GM21825 (cell line): Measurements from ENCODE around the gene KRTCAP2.
"Not testable (repeated sequence)": the region's sequence is repeated elsewhere in the genome, so short reads cannot be mapped to it uniquely, and the experiment has no call there.

Experiments used
- ATAC-seq: cut with Tn5 transposase; IDR thresholded peaks from one replicate; pipeline ENCODE4 v1.9.1; 2021; ENCODE audit warnings: mild to moderate bottlenecking, moderate library complexity; ENCODE audit not compliant: unreplicated experiment

Gene KRTCAP2

GRCh38 chr1:155172732-155173477 lies at the start of gene KRTCAP2:
KRTCAP2 (minus strand) TSS chr1:155173304; CDS start chr1:155173224, 80 bp downstream.
- ATAC-seq = peak; percentile 56

- ATAC-seq = not testable (repeated sequence)
Measured at GRCh38 chr1:155220211-155220965, 47.3 kb upstream of the KRTCAP2 start.

DNA sequence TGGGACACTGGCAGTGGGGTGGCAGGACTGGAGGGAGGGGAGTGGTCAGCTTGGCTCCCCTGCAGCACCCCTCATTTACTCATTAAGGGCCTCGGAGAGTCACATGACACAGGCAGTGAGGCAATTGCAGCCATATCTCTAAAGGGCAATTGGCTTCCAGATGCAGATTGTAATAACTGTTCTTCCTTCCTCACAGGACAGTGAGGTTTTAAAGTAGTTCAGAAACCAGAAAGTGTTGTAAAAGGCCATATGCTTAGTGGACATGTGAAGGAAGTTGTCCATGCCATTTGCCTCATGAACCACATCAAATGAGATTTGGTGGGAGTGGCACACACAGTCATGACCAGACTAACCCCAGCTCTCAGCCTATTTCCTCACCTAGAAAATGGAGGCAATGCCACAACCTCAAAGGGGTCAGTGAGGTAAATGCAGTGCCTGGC lies 46.5 kb upstream of the KRTCAP2 start:
- ATAC-seq = no peak

- no peak for ATAC-seq
Measured at GRCh38 chr1:155218854-155219591, 45.9 kb upstream of the KRTCAP2 start.

DNA sequence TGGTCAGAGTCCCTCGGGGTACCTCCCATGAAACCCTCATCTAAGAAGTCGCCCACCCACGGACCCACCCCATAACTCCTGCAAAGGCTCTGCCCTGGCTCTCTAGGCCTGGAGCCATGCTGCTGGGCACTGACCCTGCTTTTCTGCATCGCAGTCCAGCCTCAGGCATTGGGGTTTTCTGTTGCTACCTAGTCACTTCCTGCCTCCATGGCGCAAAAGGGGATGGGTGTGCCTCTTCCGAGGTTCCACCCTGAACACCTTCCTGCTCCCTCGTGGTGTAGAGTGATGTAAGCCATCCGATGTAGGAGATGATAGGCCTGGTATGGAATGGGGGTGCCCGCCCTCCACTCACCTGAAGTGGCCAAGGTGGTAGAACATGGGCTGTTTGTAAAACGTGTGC lies 41.6 kb upstream of the KRTCAP2 start:
- ATAC-seq = not testable (repeated sequence)

- not testable (repeated sequence) for ATAC-seq
Measured at GRCh38 chr1:155212051-155212440, 38.9 kb upstream of the KRTCAP2 start.

DNA sequence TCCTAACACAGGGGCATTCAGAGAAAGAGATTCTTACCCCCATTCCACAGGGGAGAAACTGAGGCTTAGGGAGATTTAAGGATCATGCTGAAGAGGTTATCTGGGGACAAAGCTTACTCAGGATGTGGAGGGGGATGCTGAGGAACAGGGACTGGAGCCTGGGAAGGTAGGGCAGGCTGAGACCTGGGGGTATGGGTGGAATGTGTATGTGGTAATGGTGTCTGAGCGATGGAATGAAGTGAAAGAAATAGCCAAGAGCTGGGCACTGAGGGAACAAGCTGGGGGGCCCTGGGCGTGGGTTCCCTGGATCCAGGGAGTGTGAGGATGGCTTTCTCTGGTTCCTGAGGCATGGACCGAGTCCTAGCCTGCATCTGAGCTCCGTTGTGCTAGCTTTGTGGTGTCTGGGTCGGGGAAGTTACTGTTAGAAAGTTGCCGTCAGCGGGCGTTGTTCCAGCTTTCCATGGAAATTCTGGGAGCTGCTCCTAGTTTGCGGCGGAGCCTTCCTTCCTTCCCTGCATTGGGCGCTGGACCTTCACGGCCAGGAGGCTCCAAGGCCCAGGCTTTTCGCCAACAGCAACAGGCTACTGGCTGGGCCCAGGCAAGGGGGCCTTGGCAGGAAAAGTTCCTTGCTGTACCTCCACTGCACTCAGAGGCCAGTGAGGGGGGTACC lies 38.4 kb upstream of the KRTCAP2 start:
- ATAC-seq = not testable (repeated sequence)

DNA sequence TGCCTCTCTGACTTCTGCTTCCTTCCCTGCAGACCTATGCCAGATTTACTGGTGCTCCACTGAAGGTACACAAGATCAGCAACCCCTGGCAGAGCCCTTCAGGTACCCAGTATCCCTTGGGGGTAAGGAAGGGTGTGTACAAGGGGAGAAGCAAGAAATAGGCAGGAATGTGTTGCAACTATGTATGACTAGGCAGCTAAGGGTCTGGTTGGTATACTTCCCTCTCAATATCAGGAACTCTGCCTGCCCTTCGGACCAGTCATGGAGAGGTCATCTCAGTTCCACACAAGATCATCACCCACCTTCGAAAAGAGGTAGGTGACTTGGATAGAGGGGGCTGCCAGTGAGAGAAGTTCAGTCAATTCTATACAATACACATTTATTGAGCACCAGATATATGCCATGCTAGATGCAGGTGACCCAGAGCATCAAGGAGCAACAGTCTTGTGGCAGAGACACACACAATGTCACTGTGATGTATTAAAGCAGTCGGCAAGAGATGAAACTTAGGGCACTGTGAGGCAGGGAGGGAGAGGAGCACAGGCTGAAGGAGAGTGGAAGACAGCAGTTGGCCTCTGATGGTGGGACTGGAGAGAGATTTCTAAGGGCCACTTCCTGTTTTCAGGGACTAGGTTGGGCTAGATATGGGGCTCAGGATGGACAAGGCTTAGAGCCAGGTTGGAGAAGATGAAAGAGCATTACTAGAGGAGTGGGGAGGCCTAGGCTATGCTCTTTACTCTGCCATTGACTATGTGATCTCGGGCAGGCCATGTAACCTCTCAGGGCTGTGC lies 37.4 kb upstream of the KRTCAP2 start:
- no peak for ATAC-seq

DNA sequence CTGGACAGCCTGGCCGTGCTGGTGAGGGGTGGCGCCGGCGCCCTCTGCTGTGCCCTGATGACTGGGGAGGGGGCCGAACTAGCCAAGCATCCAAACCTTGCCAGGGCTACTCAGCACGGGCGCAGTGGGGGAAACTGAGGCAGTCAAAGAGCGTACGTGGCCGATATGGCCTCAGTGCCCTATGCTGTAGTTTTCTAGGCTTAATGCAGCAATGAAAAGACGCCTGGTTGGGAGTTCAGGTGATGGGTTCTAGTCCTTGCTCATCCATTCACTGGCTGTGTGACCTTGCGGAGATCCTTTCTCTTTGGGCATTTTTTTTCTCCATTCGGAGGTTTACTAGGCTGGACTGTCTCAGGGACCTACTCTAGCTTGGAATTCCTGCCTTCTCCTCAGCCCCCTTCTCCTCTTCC lies 36.2 kb upstream of the KRTCAP2 start:
- ATAC-seq = no peak

GRCh38 chr1:155208541-155209311 lies 35.6 kb upstream of the KRTCAP2 start, which contains the start of gene MTX1:
MTX1 (plus strand) TSS chr1:155208695; CDS start chr1:155208805, 110 bp downstream.
- ATAC-seq = peak; percentile 57

DNA sequence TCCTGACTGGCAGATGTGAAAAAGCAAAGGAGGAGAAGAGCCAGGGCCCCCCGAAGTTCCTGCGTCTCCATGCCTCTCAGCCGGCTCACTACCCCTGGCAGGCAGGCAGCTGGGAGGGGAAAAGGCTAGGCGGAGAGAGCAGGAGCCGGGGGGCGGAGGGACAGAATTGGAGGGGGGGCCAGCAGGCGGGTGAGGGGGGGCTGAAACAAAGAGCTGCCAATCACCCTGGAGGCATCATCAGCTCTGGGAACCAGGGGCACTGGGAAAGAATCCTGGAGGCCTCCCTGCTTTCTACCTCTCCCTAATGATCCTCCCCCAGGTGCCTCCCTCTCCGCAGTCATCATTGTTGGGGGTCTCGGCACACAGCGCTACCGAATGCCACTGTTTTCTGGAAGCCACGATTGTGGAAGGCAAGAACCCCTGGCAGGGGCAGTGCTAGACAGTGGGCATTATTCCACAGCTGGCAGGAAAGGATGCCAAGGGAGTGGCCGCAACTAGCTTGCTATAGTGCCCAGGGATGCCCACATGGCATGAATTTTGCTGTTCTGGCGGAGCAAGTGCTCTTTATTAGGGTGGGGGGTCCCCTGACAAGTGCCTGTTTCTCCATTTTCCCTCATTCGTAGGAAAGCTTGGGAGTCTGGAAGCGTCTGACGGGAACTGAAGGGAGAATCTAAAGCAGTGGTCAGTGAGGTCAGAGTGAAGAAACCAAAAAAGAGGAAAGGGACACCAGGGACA lies 34.9 kb upstream of the KRTCAP2 start, which contains the start of gene THBS3:
TSS of gene THBS3 (minus strand) at position 92 of the 735 bp plus-strand sequence. CDS start at position 71, 21 bp downstream.
- no peak for ATAC-seq

- no peak for ATAC-seq
Measured at GRCh38 chr1:155206891-155207805, 34.0 kb upstream of the KRTCAP2 start.

- no peak for ATAC-seq
Measured at GRCh38 chr1:155205969-155206593, 33.0 kb upstream of the KRTCAP2 start.

GRCh38 chr1:155205035-155205434 lies 31.9 kb upstream of the KRTCAP2 start:
- no peak for ATAC-seq

- no peak for ATAC-seq
Measured at GRCh38 chr1:155202731-155203515, 29.8 kb upstream of the KRTCAP2 start.

DNA sequence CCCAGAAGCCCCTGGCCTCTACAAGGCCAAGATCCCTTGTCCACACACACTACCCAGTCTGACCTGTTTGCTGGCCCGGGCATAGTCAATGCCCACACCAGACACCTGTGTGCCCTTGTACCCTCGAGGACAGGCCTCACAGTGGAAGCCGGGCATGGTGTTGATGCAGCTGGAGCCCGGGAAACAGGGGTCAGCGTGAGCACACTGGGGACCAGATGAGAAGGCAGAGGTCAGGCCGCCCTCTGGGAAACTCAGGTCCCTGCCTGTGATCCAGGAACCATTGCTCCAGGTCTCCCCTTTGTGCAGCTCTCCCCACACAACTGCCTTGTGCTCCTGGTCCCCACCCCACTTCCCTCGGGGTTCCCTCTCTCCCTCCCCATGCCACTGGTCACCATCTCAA lies 29.1 kb upstream of the KRTCAP2 start:
- ATAC-seq = no peak
